ENCODE data around the gene CNKSR3. TPM values are rescaled to one million over a fixed set of nuclear protein-coding genes. Genes with fewer than 3 reads are reported as not detected.

Gene CNKSR3
- total RNA-seq, 1 donor, result 4.7 TPM

GRCh38 chr6:154466139-154466538, 44.3 kb downstream of the CNKSR3 start:
- no peak overlapping the region for H3K4me3 ChIP-seq (ENCODE audit: low read depth, low read length)
- no peak for DNase-seq (ENCODE audit: low read depth)
- no peak for TF ChIP-seq CTCF (IDR thresholded peaks at IDR 0.05; ENCODE audit: insufficient read depth, low read depth, low read length)

GRCh38 chr6:154463573-154464419, 46.7 kb downstream of the CNKSR3 start:
- DNase-seq (ENCODE audit: low read depth), result no peak
- H3K4me3 ChIP-seq (ENCODE audit: low read depth, low read length), result no peak overlapping the region
- TF ChIP-seq CTCF (IDR thresholded peaks at IDR 0.05; ENCODE audit: insufficient read depth, low read depth, low read length), result no peak

- no peak for DNase-seq (ENCODE audit: low read depth)
- no peak for TF ChIP-seq CTCF (IDR thresholded peaks at IDR 0.05; ENCODE audit: insufficient read depth, low read depth, low read length)
- H3K4me3 ChIP-seq (ENCODE audit: low read depth, low read length), result no peak overlapping the region
These were observed 48.1 kb downstream of the CNKSR3 start for GRCh38 chr6:154462425-154462824.

- no peak for TF ChIP-seq CTCF (IDR thresholded peaks at IDR 0.05; ENCODE audit: insufficient read depth, low read depth, low read length)
- no peak for DNase-seq (ENCODE audit: low read depth)
- H3K4me3 ChIP-seq (ENCODE audit: low read depth, low read length), result no peak overlapping the region
These were observed 49.1 kb downstream of the CNKSR3 start for GRCh38 chr6:154461348-154461747.

GRCh38 chr6:154460306-154461071, 50.0 kb downstream of the CNKSR3 start:
- DNase-seq (ENCODE audit: low read depth), result peak; percentile 87
- no peak overlapping the region for H3K4me3 ChIP-seq (ENCODE audit: low read depth, low read length)
- TF ChIP-seq CTCF (IDR thresholded peaks at IDR 0.05; ENCODE audit: insufficient read depth, low read depth, low read length), result no peak

- DNase-seq (ENCODE audit: low read depth), result no peak
- TF ChIP-seq CTCF (IDR thresholded peaks at IDR 0.05; ENCODE audit: insufficient read depth, low read depth, low read length), result no peak
These were observed 51.0 kb downstream of the CNKSR3 start for GRCh38 chr6:154459513-154459912.

More at GRCh38 chr6:154459513-154459912, 51.0 kb downstream of the CNKSR3 start:
- no peak overlapping the region for H3K4me3 ChIP-seq (ENCODE audit: low read depth, low read length)

Data from fibroblast of villous mesenchyme (primary cell).